Body of pancreas (tissue), 4 donors: ENCODE data around the gene KCNAB1.

Experiments used
- POLR2A ChIP-seq, 3 donors: fragments of 450-650 bp; IDR thresholded peaks; one replicate each; pipeline ENCODE4 v1.6.1; 2016; ENCODE audit warnings: antibody characterized with exemption in 3 of 3, mild to moderate bottlenecking in 2 of 3
- TF ChIP-seq, protein P1 (sequence below), 7 experiments: fragments of 450-650 bp in 4 of 7; fragments of 200-600 bp in 3 of 7; sonication (generic) in 3 of 7; IDR thresholded peaks; one replicate each; pipeline ENCODE4 v1.5.1; 2016 to 2019; ENCODE audit warnings: antibody characterized with exemption in 7 of 7

GRCh38 chr3:156406393-156406792 is 286.0 kb downstream of the KCNAB1 start:
- TF ChIP-seq, protein P1, sequence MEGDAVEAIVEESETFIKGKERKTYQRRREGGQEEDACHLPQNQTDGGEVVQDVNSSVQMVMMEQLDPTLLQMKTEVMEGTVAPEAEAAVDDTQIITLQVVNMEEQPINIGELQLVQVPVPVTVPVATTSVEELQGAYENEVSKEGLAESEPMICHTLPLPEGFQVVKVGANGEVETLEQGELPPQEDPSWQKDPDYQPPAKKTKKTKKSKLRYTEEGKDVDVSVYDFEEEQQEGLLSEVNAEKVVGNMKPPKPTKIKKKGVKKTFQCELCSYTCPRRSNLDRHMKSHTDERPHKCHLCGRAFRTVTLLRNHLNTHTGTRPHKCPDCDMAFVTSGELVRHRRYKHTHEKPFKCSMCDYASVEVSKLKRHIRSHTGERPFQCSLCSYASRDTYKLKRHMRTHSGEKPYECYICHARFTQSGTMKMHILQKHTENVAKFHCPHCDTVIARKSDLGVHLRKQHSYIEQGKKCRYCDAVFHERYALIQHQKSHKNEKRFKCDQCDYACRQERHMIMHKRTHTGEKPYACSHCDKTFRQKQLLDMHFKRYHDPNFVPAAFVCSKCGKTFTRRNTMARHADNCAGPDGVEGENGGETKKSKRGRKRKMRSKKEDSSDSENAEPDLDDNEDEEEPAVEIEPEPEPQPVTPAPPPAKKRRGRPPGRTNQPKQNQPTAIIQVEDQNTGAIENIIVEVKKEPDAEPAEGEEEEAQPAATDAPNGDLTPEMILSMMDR (IDR thresholded peaks at IDR 0.05) = no peak
- TF ChIP-seq POLR2A (IDR thresholded peaks at IDR 0.05) = no peak
